Heart left ventricle (tissue), 13 donors: ENCODE measurements around the gene ZBTB7B.

Experiments used
- CTCF ChIP-seq, 12 donors: fragments of 200-600 bp; sonication (generic) in 4 of 12; IDR thresholded peaks; one replicate each; pipeline versions ENCODE4 v1.5.0 to v1.8.0; 2018 to 2022; ENCODE audit warnings: antibody characterized with exemption in 12 of 12, mild to moderate bottlenecking in 5 of 12
- POLR2A ChIP-seq, 2 donors: fragments of 450-650 bp; IDR thresholded peaks; one replicate each; pipeline ENCODE4 v1.6.1; 2017; ENCODE audit warnings: antibody characterized with exemption in 2 of 2, mild to moderate bottlenecking in 2 of 2, moderate library complexity in 2 of 2
- donor health status: ischemic (EF 13 %, LVEDD 7.1; RV severe dilation, severe dysfunction).
- donor health status: DM: no; HTN: yes; CAD: no.
- donor health status: DM: no; HTN: no; CAD: no.
- donor health status: ischemic (EF 25% LVEDD 6.9; RV normal size, moderate dysfunction).
- donor health status: ischemic (EF 25% LVEDD 5.7; RV mildly dilated, moderate dysfunction).
- donor health status: ischemic (EF 35%, LVEDD 5.7; RV mildly dilated, moderate dysfunction).
- donor health status: nonischemic (EF 11% LVEDD 7.7; RV severe dilation, severe dysfunction).
- donor health status: DM: yes; HTN: yes; CAD: no.
- donor health status: PGD.
- donor health status: ischemic (EF 29% LVEDD 5.4; RV normal size, mild dysfunction).
- donor health status: nonischemic (EF 23%, LVEDD 6.1; RV moderate dilation, normal function).

GRCh38 chr1:155019377-155020245 lies 17.0 kb downstream of the ZBTB7B start:
- TF ChIP-seq CTCF (IDR thresholded peaks at IDR 0.05): no peak
- no peak for TF ChIP-seq POLR2A (IDR thresholded peaks at IDR 0.05)
